DMS 273 (cell line): Measurements from ENCODE around the gene KDM6B.

Experiments used
- DNase-seq: peaks from one replicate; lab custom pipeline; 2025; ENCODE audit not compliant: unreplicated experiment; lab: John Stamatoyannopoulos, UW

KDM6B gene

DNA sequence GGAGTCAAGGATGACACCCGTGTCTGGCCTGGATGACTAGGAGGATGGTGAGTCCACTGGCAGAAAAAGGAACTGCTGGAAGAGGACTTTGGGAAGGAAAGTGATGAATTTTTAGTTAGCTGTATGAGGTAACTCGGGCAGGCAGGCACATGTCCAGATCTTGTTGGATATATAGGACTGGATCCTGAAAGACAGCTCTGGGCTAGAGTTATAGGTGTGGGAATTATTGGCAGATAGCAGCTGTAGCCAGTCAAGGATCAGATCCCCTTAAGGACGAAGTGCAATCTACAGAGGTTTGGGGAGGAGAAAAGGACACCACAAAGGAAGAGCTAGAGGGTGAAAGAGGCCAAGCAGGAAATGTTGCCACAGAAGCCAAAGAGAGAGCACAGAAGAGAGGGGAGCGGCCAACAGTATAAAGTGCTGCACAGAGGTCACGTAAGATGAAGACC lies 33.9 kb downstream of the KDM6B start:
- no peak for DNase-seq

DNA sequence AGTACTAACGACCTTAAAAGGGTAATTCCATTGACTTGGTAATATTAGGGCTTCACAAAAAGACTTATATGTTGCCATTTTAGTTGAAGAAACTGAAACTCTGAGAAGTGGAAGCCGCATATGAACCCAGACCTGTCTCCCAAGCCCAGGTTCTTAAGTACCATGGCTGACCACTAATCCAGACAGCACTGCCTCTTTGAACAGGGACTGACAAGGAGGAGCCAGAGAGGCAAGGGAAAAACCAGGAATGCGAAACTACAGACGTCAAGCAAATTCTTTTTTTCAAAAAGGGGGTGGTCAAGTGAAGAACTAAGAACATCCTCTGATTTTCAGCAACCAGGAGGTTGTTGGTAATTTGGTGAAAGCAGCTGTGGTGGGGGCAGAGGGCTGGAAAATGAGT lies 39.0 kb downstream of the KDM6B start:
- no peak for DNase-seq

DNA sequence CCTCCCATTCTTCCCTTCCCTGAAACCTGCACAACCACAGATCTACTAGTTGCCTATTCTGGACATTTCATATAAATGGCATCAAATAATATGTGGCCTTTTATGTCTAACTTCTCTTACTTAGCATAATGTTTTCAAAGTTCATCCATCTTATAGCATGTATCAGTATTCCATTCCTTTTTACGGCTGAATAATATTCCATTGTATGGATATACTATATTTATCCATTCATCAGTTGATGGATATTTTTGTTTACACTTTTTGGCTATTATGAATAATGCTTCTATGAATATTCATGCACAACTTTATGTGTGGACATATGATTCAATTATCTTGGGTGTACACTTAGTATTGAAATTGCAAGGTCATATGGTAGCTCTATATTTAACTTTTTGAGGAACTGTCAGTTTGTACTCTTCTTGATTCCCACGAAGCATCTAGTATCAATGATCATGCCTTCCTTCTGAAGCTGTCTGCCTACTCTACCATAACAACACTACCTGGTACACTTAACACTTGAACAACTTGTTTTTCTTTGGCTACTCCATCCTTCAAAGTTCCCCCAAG lies 41.9 kb downstream of the KDM6B start:
- DNase-seq: no peak

DNA sequence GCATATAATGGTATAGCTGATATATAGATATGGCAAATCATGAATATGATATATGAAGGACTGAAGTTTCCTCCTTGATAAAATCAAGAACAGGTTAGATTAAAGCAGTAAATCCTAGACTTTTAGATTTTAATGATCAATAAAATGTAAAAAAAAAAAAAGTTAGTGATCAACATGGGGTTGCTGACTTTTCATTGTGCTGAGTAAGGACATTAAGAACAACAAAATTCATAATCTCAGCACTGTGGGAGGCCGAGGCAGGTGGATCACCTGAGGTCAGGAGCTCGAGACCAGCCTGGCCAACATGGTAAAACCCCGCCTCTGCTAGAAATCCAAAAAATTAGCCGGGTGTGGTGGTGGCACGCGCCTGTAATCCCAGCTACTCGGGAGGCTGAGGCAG lies 44.2 kb downstream of the KDM6B start:
- no peak for DNase-seq

DNA sequence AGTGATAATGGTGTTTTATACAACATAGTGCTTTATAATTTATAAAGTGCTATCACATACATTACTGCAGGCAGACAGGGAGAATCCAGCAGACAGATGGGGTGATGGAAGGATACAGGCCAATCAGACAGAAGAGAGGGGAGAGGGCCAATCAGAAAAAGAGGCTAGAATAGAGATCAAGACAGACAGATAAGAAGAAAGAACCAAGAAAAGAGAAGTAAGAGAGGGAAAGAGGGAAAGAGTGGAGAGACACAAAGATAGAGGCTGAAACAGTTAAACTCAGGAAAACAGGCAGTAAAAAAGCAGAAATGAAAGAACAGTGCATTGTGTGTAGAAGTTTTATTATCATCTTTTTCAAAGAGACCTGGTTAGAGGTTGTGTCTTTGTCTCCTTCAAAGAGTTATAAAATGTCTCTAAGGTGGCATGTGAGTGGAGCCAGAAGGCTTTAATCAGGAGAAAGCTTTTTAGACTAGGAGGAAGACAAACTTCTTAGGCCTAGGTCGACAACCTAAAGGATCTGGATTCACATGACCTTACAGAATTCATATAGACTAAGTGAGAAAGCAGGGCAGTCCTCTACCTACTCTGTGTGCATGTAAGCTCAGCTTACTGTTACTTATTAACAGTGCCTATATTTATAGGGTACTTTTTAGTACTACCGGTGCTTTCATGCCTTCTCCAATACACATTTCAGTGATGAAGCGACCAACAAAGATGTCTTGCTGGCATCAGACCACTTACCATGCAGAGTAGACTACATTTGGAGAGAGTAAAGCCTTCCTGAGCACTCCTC lies 46.3 kb downstream of the KDM6B start:
- DNase-seq: peak; percentile 23

DNA sequence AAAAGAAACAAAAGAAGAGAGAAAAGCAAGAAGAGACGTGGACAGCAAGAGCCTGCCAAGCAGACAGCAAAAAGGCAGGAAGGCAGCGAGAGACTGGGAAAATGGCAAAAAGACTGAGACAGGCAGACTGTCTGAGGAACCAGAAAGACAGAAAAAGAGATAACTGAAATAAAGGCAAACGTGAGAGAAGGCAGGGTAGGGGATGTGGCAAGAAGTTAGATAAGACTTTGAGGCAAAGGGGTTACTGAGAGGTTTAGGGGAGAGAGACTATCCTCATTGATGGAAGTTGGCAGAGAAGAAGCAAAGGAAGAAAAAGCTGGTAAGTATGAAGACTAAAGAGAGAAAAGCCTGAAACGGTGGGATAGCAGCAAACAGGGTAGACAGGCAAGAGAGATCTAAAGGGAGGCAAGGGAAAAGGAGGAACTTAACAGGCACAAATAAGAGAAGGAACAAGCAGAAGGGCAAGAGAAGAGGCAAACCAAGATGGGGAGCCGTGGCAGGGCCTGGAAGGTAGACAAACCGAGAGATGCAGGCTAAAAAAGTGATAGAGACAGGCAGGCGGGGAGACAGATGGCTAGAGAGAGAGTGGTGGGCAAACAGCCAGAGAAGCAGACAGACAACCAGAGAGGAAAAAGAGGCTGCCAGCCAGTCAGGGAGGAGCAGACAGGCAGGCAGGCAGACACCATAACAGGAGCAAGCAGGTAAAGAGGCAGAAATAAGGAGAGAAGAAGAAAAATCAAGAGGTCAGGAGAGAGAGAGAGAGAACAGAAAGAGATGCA lies 47.4 kb downstream of the KDM6B start:
- DNase-seq: peak; percentile 88

DNA sequence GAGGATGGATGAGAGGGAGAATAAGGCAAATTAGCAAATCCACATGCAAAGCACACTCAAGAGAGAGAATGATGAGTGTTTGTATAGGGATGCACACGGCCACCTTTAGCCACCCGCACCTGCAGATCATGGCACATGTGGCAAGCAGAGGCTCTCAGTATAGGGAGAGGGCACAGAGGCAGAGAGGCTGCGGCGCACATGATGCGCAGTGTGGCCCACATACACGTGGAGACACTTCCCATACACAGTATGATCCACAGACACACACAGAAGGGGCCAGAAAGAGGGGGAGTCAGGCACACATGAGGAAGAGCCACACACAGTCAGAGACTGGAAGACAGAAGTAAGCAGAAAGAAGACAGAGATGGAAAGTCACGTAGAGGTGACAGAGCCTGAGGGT lies 48.1 kb downstream of the KDM6B start:
- DNase-seq: no peak

DNA sequence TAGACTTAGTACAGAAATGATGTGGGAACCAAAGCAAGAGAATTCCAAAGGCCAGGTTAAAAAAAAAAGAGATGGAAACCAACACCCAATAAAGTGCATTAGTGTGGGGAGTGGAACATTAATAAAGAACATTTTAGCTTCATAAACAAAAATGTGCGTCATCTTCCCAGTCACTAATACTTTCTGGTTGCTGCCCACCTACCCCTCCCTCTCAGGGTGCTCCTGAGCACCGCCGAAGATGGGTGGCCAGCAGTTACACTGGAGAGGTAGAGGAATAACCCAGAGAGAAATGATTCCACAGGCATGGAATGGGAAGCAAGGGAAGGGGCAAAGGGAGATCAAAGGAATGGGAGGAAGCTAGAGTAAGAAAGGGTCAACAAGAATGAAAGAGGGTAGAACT lies 48.6 kb downstream of the KDM6B start:
- no peak for DNase-seq
